IPS-18c (cell line): ENCODE results near the gene HMGN4.
"Not testable (repeated sequence)": the region's sequence is repeated elsewhere in the genome, so short reads cannot be mapped to it uniquely, and the experiment has no call there.

Experiments used
- H3K4me3 ChIP-seq: 2 replicates; pipeline ENCODE4 v1.7.0; 2013; ENCODE audit warnings: low read depth, mild to moderate bottlenecking, low read length, moderate library complexity; ENCODE audit not compliant: insufficient read depth
- H3K9me3 ChIP-seq: one replicate; pipeline ENCODE4 v1.6.1; 2013; ENCODE audit warnings: mild to moderate bottlenecking, low read length, moderate library complexity; ENCODE audit not compliant: control insufficient read depth, insufficient read depth

HMGN4 gene

GRCh38 chr6:26538572-26538902 is 371 bp downstream of the HMGN4 start:
- H3K4me3 ChIP-seq, result peak overlapping the region; percentile 98

GRCh38 chr6:26539071-26539615 is 977 bp downstream of the HMGN4 start:
- Histone ChIP-seq H3K4me3 (peak overlapping the region; percentile 98), H3K9me3 (no peaks in the 10 kb centered on the region)

More at GRCh38 chr6:26538572-26538902, 371 bp downstream of the HMGN4 start:
- H3K9me3 ChIP-seq, result no peaks in the 10 kb centered on the region

DNA sequence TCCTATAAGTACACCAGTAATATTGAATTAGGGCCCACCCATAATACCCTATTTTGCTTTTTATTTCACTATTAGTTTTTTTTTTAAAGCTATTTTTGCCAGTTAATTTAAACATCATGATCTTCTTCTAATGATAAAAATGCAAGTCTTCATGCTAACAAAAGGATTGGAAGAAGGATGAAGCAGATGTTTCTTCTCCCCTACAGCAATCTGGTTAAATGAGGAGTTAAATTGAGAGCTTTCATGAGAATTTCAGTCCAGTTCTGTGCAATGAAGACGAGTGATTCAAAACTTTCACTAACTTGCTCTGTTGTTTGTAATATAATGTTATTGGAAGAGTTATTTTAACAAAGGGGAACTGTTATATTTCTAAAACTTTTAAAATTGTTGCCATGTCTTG is 3.4 kb downstream of the HMGN4 start:
- H3K4me3 ChIP-seq, result no peak overlapping the region
- no peaks in the 10 kb centered on the region for H3K9me3 ChIP-seq

GRCh38 chr6:26543953-26544352 is 5.8 kb downstream of the HMGN4 start:
- Histone ChIP-seq H3K9me3 (no peaks in the 10 kb centered on the region), H3K4me3 (no peak overlapping the region)

- H3K9me3 ChIP-seq, result no peaks in the 10 kb centered on the region
- no peak overlapping the region for H3K4me3 ChIP-seq
Observed at GRCh38 chr6:26544473-26544872, 6.3 kb downstream of the HMGN4 start.

DNA sequence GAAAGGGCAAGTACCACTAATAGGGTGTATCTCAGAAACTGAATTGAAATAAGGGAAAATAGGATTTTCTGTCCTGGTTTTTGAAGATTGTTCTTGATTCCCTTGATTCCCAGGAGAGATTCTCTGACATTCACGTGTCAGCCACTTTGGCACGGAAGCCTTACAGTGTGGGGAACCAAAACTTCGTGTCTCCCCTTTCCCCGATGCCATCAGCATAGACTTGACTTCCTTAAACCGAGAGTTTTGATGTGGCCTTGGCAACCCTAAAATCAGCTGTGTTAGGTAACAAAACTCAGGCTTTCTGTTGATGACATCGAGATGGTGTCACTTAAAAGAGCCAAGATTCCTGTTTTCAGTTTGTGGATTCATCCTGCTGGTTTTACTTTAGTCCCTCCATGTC is 7.5 kb downstream of the HMGN4 start:
- Histone ChIP-seq H3K9me3 (no peaks in the 10 kb centered on the region), H3K4me3 (no peak overlapping the region)

DNA sequence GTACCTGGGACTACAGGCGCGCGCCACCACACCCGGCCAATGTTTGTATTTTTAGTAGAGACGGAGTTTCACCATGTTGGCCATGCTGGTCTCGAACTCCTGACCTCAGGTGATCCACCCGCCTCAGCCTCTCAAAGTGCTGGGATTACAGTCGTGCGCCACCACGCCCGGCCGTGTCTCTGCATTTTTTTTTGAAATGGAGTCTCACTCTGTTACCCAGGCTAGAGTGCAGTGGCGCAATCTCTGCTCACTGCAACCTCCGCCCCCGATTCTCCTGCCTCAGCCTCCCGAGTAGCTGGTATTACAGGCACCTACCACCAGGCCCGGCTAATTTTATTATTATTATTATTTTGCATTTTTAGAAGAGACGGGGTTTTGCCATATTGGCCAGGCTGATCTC is 9.2 kb downstream of the HMGN4 start:
- not testable (repeated sequence) for H3K9me3 ChIP-seq, H3K4me3 ChIP-seq

DNA sequence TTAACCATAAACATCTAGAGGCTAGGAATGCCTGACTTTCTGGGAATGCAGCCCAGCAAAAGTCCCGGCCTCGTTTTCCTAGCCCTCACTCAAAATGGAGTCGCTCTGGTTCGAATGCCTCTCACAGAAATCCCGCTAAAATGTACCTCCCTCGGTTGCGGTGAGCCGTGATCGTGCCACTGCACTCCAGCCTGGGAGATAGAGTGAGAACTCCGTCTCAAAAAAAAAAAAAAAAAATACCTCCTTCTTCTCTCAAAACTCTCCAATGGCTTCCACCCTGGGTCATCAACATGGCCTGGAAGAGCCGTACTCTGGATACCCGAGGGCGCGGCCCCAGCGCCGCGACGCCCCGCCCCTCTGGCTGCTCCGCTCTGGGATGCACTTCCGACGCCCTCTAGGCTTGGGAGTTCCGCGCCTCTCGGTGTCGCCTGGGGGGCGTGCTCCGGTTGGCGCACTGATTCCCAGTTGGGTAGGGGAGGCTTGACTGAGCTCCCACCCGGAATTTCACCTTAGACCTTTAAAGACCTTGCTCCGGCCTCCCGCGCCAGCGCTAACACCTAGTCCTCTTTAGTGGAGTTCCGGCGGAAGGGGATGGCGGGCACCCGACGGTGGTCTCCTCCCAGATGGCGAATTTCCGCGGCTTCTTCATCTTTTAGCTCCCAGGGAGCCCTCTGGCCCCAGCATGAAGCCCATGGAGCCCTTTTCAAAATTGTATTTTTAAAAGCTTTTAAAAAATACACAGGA is 12.3 kb downstream of the HMGN4 start:
- H3K4me3 ChIP-seq, result peak overlapping the region; percentile 67
- no peaks in the 10 kb centered on the region for H3K9me3 ChIP-seq

- Histone ChIP-seq H3K9me3 (no peaks in the 10 kb centered on the region), H3K4me3 (no peak overlapping the region)
Observed at GRCh38 chr6:26552205-26552604, 14.0 kb downstream of the HMGN4 start.

DNA sequence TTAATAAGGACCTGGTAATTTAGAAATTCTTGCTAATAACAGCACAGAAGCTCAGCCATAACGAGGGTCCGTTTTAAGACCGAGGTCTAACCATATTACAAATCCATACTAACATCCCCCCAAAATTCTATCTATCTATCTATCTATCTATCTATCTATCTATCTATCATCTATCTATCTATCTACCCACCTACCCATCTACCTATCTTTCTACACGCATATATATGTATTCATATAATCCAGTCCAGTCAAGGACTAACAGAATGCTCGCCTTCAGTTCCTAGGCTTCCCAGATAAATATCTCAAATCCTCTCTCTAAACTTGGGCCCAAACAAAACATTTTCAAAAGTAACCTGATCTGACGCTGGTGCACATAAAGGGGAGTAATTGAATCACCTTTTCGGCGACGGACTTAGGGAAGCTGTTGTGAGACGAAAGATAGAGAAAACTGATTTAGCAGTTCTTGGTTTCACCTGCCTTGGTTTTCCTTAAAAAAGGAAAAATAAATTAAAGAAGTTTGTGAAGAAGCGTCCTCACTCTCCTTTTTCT is 14.5 kb downstream of the HMGN4 start:
- H3K4me3 ChIP-seq, result peak overlapping the region; percentile 66
- no peaks in the 10 kb centered on the region for H3K9me3 ChIP-seq

DNA sequence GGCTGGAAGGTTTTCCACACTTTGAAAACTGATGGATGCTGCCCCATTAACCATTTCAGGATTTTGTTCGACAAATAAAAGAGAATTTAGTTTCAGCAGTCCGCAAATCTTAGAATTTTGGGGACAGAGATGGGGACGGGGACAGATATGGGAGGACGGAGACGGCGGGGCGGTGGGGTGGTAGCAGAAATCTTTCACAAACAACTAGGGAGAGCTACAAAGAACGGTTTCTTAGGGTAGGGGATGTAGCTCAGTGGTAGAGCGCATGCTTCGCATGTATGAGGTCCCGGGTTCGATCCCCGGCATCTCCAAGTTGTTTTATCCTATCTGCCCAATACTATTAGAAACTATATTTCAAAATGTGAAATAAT is 15.1 kb downstream of the HMGN4 start:
- no peaks in the 10 kb centered on the region for H3K9me3 ChIP-seq

DNA sequence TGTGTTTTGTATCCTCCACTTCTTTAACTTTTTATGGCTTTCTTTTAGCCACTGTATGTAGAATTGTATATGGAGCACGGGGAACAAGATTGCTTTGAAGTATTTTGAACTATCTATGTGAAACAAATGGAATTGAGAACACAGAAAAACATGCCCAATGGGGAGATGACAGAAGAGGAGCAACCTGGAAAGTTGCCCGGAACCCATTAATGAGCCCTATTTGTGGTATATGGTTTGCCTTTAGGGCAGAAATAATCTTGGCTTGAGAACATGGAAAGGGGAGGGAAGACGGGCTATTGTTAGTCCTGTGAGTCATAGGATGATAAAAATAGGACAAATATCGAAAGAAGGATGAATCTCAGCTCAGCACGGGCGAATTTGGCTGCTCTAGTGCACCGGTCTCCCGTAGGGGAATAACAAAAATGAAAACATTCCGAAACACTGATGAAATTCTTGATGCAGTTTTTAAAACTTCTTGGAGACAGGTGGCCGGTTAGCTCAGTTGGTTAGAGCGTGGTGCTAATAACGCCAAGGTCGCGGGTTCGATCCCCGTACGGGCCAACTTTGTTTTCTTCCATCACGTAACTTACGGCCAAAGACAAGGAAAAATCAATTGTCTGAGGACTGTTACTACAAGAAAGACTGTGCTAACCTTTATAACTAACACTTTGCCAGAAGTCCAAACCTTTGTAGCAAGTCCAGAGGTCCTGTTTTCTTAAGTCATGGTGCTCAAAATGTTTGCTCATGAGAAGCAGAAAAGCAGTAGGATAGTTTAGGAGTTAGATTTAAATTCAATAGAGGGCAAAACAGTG is 15.7 kb downstream of the HMGN4 start:
- no peaks in the 10 kb centered on the region for H3K9me3 ChIP-seq
- H3K4me3 ChIP-seq, result peak overlapping the region; percentile 66

More for the DNA sequence above, 15.1 kb downstream of the HMGN4 start:
- H3K4me3 ChIP-seq, result peak overlapping the region; percentile 66

- Histone ChIP-seq H3K9me3 (no peaks in the 10 kb centered on the region), H3K4me3 (peak overlapping the region; percentile 40)
Observed at GRCh38 chr6:26554447-26554696, 16.2 kb downstream of the HMGN4 start.

GRCh38 chr6:26554697-26555504 is 16.7 kb downstream of the HMGN4 start:
- Histone ChIP-seq H3K9me3 (no peaks in the 10 kb centered on the region), H3K4me3 (peak overlapping the region; percentile 40)

GRCh38 chr6:26555505-26556262 is 17.5 kb downstream of the HMGN4 start:
- peak overlapping the region; percentile 40 for H3K4me3 ChIP-seq
- H3K9me3 ChIP-seq, result no peaks in the 10 kb centered on the region

GRCh38 chr6:26556263-26557070 is 18.3 kb downstream of the HMGN4 start:
- no peaks in the 10 kb centered on the region for H3K9me3 ChIP-seq
- peak overlapping the region; percentile 40 for H3K4me3 ChIP-seq
